HL-60 (cell line): ENCODE data around the gene RAVER1.
"Not testable (repeated sequence)": the region's sequence is repeated elsewhere in the genome, so short reads cannot be mapped to it uniquely, and the experiment has no call there.

ENCODE experiments used
- DNase-seq, 2 experiments: peaks; one replicate each; pipeline ENCODE4 v3.0.0-alpha.2; 2010 to 2020; ENCODE audit warnings: low read depth in 1 of 2, low spot score in 1 of 2
- H3K27ac ChIP-seq: fragments of 250-450 bp; sonication (Bioruptor Pico); replicated peaks from 2 replicates; pipeline ENCODE4 v1.5.1; 2020; ENCODE audit warnings: mild to moderate bottlenecking, moderate library complexity
- H3K27me3 ChIP-seq: fragments of 250-450 bp; sonication (Bioruptor Pico); 2 replicates; pipeline ENCODE4 v1.5.1; 2021; ENCODE audit warnings: mild to moderate bottlenecking, moderate library complexity; ENCODE audit not compliant: insufficient read depth, poor library complexity, severe bottlenecking
- H3K4me3 ChIP-seq: replicated peaks from 2 replicates; pipeline ENCODE4 v1.5.1; 2011; ENCODE audit warnings: mild to moderate bottlenecking, control low read depth, low read length; ENCODE audit not compliant: insufficient read depth
- GABPA ChIP-seq: IDR thresholded peaks from 2 replicates; pipeline ENCODE4 v1.6.1; 2012; ENCODE audit warnings: low read depth
- POLR2AphosphoS5 ChIP-seq: IDR thresholded peaks from 2 replicates; pipeline ENCODE4 v1.6.1; 2012; ENCODE audit warnings: low read depth
- SPI1 ChIP-seq: IDR thresholded peaks from 2 replicates; pipeline ENCODE4 v1.6.1; 2012; ENCODE audit warnings: low read depth, mild to moderate bottlenecking, borderline replicate concordance
- TF ChIP-seq, protein P1 (sequence below): IDR thresholded peaks from one replicate; pipeline ENCODE4 v1.5.1; 2011; ENCODE audit warnings: low read length, control low read depth, inconsistent platforms; ENCODE audit not compliant: insufficient read depth
- TF ChIP-seq, protein P2 (sequence below): IDR thresholded peaks from 2 replicates; pipeline ENCODE4 v1.6.1; 2012; ENCODE audit warnings: low read depth; ENCODE audit not compliant: insufficient replicate concordance

RAVER1 gene

DNA sequence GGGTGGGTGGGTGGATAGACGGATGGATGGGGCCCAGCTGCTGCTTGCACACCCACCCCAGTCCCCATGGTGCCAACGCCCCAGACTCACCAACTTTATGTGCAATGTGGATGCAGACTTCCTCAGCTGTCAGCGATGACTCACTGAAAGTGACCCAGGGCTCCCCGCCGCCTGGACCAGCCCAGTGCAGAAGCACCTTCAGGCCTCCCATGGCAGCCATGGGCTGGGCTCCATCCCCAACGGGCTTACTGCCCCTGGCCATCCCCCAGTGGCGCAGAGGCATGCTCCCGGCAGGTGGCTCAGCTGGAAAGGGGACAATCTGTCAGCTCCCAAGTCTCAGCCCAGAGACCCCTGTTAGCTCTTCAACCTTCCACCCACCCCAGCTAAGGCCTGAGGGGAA lies 44.8 kb upstream of the RAVER1 start:
- DNase-seq, result no peak

DNA sequence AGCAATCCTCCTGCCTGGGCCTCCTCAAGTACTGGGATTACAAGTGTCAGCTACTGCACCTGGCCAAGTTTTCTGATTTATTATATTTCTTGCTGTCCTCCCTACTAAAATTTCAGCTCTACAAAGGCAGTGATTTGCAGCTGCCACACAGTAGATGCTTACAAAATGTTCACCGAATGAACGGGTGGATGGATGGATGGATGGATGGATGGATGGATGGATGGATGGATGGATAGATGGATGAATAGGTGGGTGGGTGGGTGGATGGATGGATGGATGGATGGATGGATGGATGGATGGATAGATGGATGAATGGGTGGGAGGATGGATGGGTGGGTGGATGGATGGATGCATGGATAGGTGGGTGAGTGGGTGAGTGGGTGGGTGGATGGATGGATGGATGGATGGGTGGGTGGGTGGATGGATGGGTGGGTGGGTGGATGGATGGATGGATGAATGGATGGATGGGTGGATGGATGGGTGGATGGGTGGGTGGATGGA lies 43.9 kb upstream of the RAVER1 start:
- not testable (repeated sequence) for H3K27me3 ChIP-seq, H3K4me3 ChIP-seq, H3K27ac ChIP-seq, DNase-seq

More for the DNA sequence above, 44.8 kb upstream of the RAVER1 start:
- TF ChIP-seq SPI1 (no peak), GABPA (no peak), POLR2AphosphoS5 (no peak)
- TF ChIP-seq, protein P1, sequence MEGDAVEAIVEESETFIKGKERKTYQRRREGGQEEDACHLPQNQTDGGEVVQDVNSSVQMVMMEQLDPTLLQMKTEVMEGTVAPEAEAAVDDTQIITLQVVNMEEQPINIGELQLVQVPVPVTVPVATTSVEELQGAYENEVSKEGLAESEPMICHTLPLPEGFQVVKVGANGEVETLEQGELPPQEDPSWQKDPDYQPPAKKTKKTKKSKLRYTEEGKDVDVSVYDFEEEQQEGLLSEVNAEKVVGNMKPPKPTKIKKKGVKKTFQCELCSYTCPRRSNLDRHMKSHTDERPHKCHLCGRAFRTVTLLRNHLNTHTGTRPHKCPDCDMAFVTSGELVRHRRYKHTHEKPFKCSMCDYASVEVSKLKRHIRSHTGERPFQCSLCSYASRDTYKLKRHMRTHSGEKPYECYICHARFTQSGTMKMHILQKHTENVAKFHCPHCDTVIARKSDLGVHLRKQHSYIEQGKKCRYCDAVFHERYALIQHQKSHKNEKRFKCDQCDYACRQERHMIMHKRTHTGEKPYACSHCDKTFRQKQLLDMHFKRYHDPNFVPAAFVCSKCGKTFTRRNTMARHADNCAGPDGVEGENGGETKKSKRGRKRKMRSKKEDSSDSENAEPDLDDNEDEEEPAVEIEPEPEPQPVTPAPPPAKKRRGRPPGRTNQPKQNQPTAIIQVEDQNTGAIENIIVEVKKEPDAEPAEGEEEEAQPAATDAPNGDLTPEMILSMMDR, result no peak
- TF ChIP-seq, protein P2, sequence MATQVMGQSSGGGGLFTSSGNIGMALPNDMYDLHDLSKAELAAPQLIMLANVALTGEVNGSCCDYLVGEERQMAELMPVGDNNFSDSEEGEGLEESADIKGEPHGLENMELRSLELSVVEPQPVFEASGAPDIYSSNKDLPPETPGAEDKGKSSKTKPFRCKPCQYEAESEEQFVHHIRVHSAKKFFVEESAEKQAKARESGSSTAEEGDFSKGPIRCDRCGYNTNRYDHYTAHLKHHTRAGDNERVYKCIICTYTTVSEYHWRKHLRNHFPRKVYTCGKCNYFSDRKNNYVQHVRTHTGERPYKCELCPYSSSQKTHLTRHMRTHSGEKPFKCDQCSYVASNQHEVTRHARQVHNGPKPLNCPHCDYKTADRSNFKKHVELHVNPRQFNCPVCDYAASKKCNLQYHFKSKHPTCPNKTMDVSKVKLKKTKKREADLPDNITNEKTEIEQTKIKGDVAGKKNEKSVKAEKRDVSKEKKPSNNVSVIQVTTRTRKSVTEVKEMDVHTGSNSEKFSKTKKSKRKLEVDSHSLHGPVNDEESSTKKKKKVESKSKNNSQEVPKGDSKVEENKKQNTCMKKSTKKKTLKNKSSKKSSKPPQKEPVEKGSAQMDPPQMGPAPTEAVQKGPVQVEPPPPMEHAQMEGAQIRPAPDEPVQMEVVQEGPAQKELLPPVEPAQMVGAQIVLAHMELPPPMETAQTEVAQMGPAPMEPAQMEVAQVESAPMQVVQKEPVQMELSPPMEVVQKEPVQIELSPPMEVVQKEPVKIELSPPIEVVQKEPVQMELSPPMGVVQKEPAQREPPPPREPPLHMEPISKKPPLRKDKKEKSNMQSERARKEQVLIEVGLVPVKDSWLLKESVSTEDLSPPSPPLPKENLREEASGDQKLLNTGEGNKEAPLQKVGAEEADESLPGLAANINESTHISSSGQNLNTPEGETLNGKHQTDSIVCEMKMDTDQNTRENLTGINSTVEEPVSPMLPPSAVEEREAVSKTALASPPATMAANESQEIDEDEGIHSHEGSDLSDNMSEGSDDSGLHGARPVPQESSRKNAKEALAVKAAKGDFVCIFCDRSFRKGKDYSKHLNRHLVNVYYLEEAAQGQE, result no peak
- no peak overlapping the region for H3K4me3 ChIP-seq
- no peaks in the 10 kb centered on the region for H3K27me3 ChIP-seq
- no peak overlapping the region for H3K27ac ChIP-seq

DNA sequence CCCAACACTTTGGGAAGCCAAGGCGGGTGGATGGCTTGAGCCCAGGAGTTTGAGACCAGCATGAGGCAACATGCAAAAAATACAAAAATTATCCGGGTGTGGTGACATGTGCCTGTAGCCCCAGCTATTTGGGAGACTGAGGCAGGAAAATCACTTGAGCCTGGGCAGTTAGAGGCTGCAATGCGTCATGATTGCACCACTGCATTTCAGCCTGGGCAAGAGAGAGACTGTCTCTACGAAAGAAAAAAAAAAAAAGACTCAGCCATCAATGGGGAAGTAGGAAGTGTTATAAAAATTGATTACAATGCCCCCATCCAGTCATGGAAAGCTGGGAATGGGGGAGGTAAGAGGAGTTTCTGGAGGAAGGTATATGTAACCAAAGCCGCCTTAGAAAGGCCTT lies 41.6 kb upstream of the RAVER1 start:
- no peak overlapping the region for H3K4me3 ChIP-seq
- no peaks in the 10 kb centered on the region for H3K27me3 ChIP-seq
- TF ChIP-seq POLR2AphosphoS5 (no peak), GABPA (no peak), SPI1 (no peak)
- TF ChIP-seq, protein P1, result no peak
- TF ChIP-seq, protein P2, result no peak
- peak in 1 of 2 experiments; percentile 23 for DNase-seq
- no peak overlapping the region for H3K27ac ChIP-seq

DNA sequence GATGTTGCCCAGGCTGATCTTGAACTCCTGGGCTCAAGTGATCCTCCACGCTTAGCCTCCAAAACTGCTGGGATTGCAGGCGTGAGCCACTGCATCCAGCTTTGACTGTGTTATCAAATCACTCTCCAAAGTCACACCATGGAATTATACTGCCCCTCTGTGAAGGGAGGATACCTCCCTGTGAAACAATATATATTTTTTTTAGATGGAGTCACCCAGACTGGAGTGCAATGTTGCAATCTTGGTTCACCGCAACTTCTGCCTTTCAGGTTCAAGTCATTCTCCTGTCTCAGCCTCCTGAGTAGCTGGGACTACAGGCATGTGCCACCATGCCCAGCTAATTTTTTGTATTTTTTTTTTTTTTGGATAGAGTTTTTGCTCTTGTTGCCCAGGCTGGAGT lies 39.4 kb upstream of the RAVER1 start:
- Histone ChIP-seq H3K27me3 (no peaks in the 10 kb centered on the region), H3K27ac (peak overlapping the region; percentile 46), H3K4me3 (no peak overlapping the region)
- TF ChIP-seq GABPA, result no peak
- DNase-seq, result peak; percentile 86 to 97

DNA sequence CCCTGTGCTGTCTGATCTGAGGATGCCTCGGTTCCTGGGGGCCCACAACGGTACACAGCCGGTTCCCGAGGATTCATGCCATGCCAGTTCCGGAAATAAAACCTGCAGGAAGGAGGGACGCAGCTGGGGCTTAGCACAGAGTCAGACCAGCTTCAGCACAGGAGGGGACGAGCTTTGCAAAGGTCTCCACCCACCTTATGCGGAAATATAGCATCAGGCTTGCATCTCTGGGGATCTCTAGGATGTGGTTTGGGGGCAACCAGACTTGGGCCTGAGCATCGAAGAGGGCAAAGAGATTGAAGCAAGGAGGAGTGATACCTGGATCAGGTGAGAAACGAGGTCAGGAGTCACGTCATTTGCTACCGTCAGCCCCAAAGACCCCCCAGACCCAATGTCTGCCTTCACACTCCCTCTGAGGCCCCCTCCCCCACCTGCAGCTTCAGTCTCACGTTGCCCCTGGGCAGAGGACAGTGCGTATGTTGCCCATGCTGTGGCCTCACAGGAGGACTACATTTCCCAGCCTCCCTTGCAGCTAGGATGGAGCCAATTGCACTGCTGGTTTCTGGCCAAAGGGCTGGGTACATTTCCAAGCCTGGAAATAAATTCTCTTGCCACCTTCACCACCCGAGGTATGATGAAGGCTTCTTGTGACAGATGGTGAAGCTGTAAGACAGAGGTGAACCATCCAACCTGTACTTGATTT lies 34.9 kb upstream of the RAVER1 start:
- Histone ChIP-seq H3K27me3 (no peaks in the 10 kb centered on the region), H3K4me3 (no peak overlapping the region), H3K27ac (no peak overlapping the region)
- DNase-seq, result no peak
- TF ChIP-seq, protein P1, result no peak
- TF ChIP-seq SPI1, result no peak
- TF ChIP-seq GABPA, result no peak
- TF ChIP-seq POLR2AphosphoS5, result no peak
- TF ChIP-seq, protein P2, result no peak
